Stimulated activated CD4-positive, alpha-beta T cell treated with anti-CD3 and anti-CD28 coated beads, Interleukin-15, amount 100 ng/mL, for 48 hours (primary cell): ENCODE results near the gene IL1RL2.
A peak's percentile ranks its signal among the peaks of the same experiment; 100 is the strongest.

ENCODE experiments used
- DNase-seq, 2 donors: peaks; one replicate each; pipeline ENCODE4 v3.0.0-alpha.2; 2020; ENCODE audit warnings: low read depth in 2 of 2

The IL1RL2 gene

DNA sequence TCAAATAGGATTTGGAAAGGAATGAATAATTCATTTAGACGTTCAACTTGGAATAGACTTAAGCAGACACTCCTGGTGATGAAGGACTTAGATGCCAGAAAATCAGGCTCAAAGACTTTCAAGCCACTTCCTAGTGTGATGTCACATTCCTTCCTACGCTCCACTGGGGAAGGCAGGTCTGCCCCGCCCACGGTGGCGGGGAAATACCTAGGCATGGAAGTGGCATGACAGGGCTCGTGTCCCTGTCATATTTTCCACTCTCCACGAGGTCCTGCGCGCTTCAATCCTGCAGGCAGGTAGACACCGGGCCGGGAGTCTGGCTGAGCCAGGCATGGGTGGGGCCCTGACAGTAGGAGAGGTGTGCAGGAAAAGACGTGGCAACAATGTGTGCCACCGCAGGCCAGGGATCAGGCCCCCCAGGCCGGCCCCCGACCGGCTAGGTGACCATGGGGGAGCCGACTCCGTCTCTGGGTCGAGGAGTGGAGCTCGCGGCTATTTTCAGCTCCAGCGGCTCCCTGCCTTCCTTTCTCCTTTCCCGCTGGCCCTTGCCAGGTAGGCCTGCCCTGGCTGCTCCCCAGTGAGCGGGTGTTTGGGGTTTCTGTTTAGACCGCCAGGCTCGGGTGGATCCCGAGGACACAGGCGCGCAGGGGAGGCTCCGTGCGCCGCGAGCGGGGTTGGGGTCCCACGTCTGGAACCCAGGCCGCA, at the start of gene IL1RL2:
Gene IL1RL2 (plus strand): TSS at position 233 of the 705 bp plus-strand sequence. CDS start 845 bp downstream, outside the sequence.
- no peak for DNase-seq

DNA sequence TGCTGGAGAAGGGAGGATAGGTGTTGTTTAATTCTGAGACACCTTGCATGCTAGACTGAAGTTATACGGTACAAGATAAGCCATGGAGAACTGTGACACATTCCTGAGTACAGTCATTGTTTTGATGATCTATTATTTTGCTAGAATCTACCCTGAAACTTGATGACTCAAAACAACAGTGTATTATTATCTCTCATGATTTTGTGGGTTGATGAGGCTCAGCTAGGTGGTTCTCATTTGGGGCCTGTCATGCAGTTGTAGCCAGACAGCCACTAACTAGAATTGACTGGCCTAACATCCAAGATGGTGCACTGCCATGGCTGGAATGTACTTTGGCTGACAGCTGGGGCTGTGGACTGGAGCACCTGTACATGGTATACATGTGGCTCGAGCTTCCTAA, 49.7 kb upstream of the IL1RL2 start:
- peak; percentile 41 to 47 for DNase-seq

DNA sequence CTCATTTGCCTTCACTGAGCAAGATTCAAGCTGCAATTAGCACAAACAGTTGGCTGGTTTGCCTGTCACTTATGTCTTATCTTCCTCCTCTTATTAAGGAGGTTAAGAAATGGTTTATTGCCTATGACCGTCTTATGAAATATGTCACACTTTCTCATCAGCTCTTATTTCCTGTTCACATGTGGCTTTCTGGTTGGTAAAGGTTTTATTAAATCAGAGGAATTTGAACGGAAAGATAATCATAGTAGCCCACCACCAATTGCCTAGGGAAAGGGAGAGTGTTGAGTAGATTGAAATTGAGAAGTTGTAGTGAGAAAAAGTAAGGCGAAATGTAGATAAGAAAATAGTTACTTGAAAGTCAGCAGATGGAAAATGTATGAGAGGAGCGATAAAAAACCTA, 48.5 kb upstream of the IL1RL2 start:
- no peak for DNase-seq

DNA sequence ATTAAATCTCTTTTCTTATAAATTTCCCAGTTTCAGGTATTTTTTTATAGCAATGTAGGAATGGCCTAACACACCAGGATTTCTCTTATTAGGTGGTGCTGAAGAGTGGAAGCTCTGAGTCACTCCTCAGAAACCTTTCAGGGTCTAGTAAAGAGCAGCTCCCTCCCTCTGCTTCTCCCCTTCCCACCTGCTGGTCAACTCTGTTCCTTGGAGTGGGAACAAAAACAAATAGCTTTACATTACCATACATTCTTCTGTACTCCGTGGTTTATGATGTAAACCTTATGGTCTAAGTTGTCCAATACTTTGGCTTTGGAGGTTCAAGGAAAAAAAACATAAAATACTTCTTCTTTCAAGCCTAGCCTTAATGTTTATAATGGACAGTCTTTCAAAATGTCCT, 47.0 kb upstream of the IL1RL2 start:
- no peak for DNase-seq

DNA sequence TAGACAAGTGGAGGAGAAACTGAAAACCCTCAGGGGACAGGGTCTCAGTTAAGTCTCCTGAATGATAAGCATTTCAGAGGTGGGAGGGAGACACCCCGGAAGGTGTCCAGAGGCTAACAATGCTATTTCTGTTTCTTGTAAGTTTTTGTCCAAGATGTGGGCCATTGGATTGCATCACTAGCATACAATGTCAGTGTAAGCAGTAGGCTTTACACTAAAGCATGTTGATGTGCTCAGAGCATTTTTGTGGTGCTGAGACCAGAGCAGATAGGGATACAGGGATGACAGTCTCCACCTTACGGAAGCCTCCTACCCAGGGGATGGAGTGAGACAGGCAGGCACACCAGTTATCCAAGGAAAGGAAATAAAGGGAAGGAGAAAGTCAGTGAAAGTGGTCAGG, 46.4 kb upstream of the IL1RL2 start:
- DNase-seq: no peak

DNA sequence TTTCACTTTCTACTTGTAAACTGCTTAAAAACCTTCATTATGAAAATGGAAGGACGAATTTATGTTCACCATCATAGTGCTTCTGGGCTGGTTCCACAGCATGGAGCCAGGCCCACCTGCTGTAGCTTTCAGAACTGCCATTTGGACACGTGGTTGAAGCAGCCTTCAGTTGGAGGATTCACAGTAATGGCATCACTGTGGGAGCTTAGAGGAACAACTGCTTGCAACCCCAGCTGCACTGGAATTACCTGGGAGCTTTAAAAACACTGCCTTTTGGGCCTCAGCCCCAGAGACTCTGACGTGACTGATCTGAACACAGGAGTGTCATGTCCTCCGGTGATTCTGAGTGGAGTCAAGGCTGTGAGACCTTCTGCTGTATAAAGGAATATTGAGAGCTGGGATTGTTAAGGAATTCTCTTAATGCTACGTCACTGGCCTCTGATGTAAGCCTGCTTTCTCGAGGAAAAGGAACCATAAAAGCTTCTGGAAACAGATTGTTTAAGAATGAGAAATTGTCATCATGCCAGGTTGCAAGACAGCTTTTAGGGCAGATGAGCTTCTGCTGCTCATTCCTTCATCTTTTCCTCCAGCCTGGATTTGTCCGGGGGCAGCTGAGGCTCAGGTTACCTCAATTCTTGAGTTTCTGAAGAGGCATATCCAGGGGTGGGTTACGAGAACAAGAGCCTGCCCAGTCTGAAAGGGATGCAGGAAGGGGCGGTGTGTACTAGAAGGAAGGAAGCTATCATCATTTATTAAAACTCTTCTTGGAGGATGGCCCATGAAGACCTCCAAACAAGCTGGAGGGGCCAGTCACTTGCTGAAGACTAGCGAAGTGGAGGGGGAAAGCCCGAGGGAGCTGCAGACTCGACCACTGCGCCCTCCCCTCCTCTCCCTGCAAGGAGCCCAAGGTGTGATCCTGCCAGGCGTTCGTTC, 45.5 kb upstream of the IL1RL2 start:
- no peak for DNase-seq

DNA sequence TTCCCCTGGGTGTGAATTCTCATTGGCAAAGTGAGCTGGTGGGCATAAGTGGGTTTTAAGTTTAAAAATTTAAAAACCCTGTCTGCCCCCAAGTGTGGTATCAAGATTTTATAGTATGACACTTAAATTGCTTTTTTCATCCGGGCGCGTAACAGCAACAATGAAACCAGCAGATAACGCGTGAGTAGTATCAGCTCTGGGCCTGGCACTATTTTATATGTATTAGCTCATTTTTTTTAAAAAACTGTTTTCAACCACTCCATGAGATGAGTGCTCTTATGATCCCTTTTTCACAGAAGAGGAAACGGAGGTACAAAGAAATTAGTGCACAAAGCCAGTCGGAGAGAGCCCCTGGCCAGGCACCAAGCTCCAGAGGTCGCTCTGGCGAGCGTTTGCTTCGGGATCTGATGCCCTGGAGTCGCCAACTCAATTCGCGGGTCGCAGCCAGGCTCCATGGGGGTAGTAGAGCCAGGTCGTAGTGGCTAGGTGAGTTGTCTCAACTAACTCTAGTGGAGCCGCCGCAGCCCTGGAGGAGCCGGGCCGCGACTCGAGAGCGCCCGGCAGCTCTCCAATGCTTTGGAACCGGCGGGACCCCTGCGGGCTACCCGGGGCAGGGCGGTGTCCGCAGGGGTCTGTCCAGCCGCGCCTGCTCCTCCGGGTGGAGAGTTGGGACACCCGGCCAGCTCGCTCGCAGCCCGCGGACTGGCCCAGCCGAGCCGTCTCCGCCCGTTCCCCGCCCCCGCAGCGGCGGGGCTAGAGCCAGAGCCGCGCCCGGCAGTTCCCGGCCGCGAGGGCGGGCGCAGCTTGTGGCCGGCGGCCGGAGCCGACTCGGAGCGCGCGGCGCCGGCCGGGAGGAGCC, 44.6 kb upstream of the IL1RL2 start, which contains the start of gene IL1R1:
Gene IL1R1 (plus strand): TSS at position 777 of the 859 bp plus-strand sequence. CDS start 14,979 bp downstream, outside the sequence.
- no peak for DNase-seq

DNA sequence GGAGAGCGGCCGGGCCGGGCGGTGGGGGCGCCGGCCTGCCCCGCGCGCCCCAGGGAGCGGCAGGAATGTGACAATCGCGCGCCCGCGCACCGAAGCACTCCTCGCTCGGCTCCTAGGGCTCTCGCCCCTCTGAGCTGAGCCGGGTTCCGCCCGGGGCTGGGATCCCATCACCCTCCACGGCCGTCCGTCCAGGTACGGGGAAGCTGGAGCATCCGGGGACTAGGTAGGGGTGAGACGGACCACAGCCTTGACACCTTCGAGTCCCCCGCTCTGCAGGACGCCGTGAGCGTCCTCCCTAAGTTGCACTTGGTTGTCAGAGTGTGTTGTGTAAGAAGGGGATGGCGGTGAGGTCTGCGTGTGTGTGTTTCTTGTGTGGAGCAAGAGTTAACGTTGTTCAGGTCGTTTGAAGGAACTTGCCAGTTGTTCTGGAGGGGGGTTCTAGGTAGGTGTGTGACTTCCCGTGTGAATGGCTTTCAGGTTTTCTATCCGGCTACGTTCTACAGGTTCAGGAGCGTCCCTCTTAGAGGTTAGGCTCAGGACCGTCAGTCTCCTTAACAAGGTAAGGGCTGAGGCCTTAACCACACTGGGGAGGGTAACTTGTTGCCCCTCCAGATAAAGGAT, 43.9 kb upstream of the IL1RL2 start:
- no peak for DNase-seq

DNA sequence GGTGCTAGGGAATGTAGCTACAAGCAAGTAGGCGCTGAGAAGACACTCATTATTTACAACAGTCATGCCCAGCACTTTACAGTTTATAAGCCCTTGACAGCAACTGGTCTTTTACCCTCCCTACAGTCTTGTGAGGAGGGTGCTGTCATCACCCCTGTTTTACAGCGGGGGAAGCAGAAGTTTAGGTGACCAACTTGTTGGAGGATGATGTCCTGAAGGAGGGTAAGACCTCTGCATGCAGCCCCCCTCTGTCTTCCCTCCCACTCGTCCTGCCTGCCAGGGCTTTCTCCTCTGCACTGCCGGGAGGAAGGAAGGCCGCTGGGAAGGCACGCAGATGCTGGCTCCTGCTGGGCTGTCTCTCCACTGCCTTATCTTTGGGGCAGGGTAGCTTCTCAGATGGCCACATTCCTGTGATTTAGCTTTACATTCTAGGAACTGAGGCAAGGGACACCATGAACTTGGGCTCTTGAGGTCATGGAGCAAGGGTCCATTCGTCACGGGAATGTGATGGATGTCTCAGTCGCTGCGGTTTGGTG, 43.3 kb upstream of the IL1RL2 start:
- DNase-seq: no peak

DNA sequence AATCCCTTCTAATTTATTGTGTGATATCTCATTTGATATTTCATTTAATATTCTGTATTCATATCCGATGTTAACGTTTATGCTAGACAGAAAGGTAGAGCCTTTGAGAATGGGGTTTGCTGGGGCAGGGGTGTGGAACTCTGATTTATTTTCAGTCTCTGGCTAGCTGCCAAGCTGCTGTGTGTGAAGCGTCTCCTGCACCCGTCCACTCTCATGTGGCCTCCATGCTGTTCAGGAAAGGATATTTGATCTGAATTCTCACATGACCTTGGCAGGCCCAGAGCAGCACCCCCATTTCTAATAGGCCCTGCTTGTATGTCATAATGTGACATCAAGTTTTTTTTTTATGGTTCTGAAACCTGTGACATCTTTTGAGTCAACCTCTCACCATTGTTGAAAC, 42.7 kb upstream of the IL1RL2 start:
- DNase-seq: no peak

DNA sequence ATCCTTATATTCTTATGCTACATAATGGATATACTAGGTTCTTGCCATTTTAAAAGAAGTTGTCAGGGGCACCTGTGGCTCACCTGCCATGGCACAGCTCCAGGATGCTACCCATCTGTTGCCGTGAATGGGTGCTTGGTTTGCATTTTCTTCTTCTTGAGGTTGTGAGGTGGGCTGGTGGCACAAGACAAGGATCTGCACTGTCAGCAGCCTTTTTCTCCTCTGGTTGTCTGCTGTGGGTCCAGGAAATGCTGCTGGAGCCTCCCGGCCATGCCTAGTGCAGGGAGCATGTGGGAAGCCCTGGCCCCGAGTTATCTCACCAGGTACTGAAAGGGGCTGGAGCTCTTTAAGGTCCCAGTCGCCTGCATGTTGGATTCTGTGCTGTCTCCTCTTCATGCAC, 41.7 kb upstream of the IL1RL2 start:
- no peak for DNase-seq

DNA sequence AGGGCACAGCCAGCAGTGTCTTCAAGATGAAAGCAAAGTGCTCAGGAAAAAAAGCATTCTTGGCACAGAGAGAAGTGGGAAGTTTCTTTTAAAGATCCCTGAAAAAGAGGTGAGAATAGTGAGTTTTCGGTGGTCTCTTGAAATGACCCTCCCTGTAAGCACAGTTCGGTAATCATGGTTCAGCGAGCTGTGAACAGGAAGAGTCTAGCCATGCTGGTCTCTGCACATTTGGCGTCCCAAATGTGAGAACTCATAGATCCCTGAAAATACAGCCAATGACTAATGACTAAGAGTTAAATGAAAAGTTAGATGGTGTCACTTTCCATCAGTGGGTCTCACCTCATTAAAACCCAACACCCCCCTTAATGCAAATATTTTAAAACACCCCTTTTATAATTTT, 40.9 kb upstream of the IL1RL2 start:
- no peak for DNase-seq

DNA sequence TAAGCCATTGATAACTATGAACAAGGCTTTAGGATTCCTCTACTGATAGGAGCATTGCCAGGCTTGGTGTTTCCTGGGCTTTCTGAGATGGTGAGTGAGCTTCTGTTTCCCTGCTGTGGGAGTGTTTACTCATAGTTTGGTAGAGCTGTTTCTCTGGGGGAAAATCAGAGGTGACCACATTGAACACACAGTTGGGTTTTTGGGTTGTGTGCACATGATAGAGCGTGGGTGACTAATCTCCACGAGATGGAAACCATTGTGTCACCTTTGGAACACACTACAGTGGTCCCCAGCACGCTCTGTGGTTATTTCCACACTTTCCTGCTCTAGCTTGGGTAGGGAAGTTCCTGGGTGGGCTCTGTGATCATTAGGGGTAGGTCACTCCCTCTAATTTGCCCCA, 38.9 kb upstream of the IL1RL2 start:
- DNase-seq: peak; percentile 49 to 54

DNA sequence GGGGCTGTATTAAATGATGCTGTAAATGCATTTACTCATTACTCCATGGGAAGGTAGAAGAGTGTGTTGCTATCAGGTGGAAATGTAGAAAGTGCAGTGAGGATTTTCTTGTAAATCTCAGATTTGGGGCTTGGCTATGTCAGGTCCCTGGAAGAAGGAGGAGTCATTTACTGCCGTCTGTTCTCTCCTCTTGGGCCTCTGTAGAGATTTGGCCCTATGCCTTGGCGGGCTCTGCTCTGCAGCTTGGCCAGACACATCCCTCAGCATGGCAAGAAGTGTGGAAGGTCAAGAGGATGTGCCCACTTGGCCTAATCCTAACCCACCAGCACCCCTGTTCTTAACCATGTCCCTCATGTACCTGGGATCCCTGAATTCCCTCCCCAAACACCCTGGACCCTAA, 37.6 kb upstream of the IL1RL2 start:
- DNase-seq: no peak

DNA sequence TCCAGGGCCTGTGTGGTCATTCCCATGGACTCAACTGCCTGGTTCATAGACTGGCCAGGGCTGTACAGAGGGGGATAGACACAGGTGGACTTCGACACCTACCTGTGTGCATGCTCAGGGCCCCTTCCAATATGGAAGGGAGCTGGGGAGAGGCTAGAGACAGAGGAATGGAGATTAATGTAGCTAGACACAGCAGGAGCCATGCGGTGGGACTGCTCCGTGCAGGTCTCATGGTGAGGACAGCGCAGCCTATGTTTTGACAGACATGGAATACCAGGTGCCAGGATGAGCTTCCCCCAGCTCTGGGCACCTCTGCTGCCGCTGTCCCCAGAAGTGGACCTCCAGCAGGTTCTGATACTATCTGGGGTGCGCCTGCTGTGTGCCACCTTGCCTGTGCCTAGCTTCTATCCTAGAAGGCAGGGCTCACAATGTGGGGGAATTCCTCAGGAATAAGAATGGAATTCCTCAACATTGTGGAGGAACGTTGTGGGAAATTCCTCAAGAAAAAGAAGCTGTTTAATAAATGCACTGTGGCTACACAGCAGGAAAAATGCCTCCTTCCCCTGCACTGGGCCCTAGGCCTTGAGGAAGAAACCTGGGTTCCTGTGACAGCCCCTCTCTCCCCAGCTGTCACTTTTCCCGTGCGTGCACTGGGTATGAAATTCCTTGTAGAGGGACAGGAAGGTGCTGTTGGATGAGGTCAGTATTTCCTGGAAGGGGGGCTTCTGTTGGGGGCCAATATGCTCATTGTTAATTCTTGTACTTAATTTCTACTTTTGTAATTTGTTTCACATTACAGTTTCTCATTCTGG, 37.0 kb upstream of the IL1RL2 start:
- no peak for DNase-seq

DNA sequence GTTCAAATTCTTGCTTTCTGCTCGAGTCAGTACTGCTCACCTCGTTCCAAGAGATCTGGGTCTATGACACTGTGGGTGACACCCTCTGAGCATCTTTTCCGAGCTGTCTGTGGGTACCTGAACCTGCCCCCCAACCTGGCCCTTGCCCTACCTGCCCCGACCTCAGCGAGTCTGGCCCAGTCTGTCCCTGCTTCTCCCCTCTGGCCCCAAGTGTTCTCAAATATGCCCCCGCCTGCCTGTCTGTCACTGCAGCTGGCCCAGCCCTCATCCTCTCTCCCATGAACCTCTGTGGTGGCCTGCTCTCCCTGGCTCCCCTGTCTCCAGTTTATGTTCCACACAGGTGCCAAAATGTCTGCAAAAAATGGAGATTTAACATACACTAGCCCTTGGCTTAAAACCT, 32.5 kb upstream of the IL1RL2 start:
- no peak for DNase-seq

DNA sequence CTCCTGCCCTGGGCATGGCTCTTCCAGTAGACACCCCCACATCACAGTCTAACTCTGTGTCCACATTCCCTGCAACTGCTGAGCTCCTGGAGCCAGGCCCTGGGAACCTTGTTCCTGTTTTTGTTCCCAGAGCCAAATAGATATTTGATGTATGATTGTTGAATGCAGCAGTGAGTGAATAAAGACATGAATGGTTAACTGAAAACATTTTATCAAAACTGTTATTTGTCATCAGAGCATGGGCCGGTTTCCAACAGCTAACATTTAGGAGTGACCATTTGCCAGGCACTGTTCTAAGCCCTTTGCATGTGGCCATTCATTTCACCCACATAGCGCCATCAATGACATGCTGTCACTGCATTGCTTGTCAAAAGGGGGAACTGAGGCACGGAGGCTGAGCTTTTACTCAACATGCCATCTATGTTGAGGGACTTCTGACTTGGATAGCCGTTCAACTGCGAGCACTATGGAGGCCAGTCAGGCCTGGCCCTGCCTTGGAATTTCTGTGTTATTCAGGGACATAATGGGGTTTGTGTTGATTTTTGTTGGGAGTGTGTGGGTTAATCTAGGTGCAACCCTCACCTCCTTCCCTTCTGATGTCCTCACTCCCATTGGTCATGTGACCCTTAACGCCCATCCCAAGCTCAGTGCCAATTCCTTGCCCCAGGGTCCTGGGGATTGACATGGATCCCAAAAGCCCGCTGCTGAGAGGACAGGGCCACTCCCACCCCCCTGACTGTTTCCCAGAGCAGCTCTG, 31.7 kb upstream of the IL1RL2 start:
- DNase-seq: no peak

DNA sequence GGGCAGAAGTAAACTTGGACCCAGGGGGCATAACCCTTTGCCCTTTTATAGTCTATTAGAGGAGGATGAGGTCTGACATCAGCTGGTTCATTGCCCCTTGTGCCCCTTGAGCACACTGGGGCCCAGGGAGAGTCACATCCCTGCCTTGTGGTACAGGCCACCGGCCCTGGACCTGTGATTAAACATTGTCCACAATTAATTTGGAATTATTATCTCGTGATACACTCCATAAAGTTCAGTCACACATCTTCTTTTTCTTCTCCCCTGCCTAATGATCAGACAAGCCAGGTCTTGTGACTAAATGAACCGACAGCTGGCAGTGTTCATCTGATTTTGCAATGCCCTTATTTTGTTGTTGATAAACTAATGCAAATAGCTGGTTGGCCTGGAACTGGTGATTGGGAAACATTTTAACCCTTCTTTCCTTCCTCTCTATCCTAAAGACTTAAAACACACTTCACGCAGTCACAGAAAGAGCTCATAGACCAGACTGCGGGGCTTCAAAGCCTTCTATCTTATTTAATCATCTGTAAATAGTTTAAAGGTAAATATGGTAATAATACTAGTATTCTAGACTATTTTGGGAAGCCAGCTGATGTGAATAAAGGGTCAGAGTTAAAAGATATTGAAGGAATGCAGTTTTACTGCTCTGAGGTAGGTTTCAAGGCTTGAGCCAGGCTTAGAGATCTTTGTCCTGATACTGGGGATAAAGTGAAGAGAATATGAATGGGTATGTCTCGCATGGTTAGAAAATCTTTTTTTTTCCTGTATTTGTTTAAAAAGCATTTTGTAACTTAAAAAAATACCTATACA, 30.9 kb upstream of the IL1RL2 start:
- no peak for DNase-seq
